ENCODE measurements around the gene AFG3L2. TPM values are rescaled to one million over a fixed set of nuclear protein-coding genes. Genes with fewer than 3 reads are reported as not detected.

The AFG3L2 gene
- total and polyA plus RNA-seq, 2 of the 13 experiments (the other 11 are each of a cell fraction or from before 2014, with no cell fraction given): 28.6 to 86.9 TPM

GRCh38 chr18:12296457-12296856 lies 80.6 kb downstream of the AFG3L2 start:
- intact Hi-C loops (cut with micrococcal nuclease; ENCODE audit: unreplicated experiment) (no loop called here), in situ Hi-C loops (cut with HindIII; ENCODE audit: extremely low pct_ligation_motif_present, low pct_unique_long_range_greater_than_20kb) (no loop called here)
- Histone ChIP-seq H3K4me1 (ENCODE audit: insufficient read depth, low read length) (peaks cover 1% of the 10 kb centered on the region; the same call in 1 of the 2 replicates), H3K9ac (ENCODE audit: insufficient read depth, low read depth, low read length) (no peak overlapping the region), H3K36me3 (replicated peaks in 1 of 2; ENCODE audit: control insufficient read depth in 1 of 2, insufficient read depth in 2 of 2, low read length in 2 of 2) (no peaks in the 10 kb centered on the region), H3K27ac (ENCODE audit: extremely low read length, insufficient read depth, low read length) (no peak overlapping the region), H2AFZ (ENCODE audit: low read length) (no peak overlapping the region), H3K9me3 (ENCODE audit: low read length) (no peaks in the 10 kb centered on the region), H3K79me2 (ENCODE audit: insufficient read depth, low read length) (no peaks in the 10 kb centered on the region), H4K20me1 (ENCODE audit: insufficient read depth, low read length) (no peaks in the 10 kb centered on the region), H3K27me3 (ENCODE audit: control insufficient read depth in 1 of 2, insufficient read depth in 2 of 2, low read length in 2 of 2) (peaks cover 3 to 21% of the 10 kb centered on the region in 2 experiments; a peak in 3 of 5 replicates), H3K4me2 (ENCODE audit: low read depth, low read length) (no peak overlapping the region), H3K4me3 (replicated peaks in 1 of 3; ENCODE audit: insufficient read depth in 1 of 3, low read depth in 2 of 3, low read length in 3 of 3) (no peak overlapping the region)
- BruUV-seq (replicated peaks): no TSS peak
- WGBS (ENCODE audit: low lambda C conversion rate): no CpG with 5 or more reads among the region's 1 CpG
- FAIRE-seq: no peak
- ATAC-seq: no peak
- ChIA-PET CTCF (ENCODE audit: low intra/inter-chr PET ratio, low total read pairs) (no interaction called here), POLR2A (no interaction called here)
- no peak for DNase-seq (ENCODE audit: low spot score)
- TF ChIP-seq ZNF30 (CRISPR knock-in tag; IDR thresholded peaks at IDR 0.05) (no peak), ZNF605 (CRISPR knock-in tag; IDR thresholded peaks at IDR 0.05) (no peak), KDM5A (IDR thresholded peaks at IDR 0.05; ENCODE audit: borderline replicate concordance, low read length) (no peak), HNF1A (IDR thresholded peaks at IDR 0.05; ENCODE audit: low read depth) (no peak), HNF1A (CRISPR knock-in tag; IDR thresholded peaks at IDR 0.05; ENCODE audit: borderline replicate concordance) (no peak), SKIL (CRISPR knock-in tag; IDR thresholded peaks at IDR 0.05; ENCODE audit: borderline replicate concordance) (no peak), HIC2 (CRISPR knock-in tag; IDR thresholded peaks at IDR 0.05; ENCODE audit: low read depth) (no peak), PRPF4 (IDR thresholded peaks at IDR 0.05; ENCODE audit: low read depth, low read length, poor library complexity, severe bottlenecking) (no peak), ZSCAN5A (CRISPR knock-in tag; IDR thresholded peaks at IDR 0.05; ENCODE audit: borderline replicate concordance) (no peak)
- TF ChIP-seq, protein P1, sequence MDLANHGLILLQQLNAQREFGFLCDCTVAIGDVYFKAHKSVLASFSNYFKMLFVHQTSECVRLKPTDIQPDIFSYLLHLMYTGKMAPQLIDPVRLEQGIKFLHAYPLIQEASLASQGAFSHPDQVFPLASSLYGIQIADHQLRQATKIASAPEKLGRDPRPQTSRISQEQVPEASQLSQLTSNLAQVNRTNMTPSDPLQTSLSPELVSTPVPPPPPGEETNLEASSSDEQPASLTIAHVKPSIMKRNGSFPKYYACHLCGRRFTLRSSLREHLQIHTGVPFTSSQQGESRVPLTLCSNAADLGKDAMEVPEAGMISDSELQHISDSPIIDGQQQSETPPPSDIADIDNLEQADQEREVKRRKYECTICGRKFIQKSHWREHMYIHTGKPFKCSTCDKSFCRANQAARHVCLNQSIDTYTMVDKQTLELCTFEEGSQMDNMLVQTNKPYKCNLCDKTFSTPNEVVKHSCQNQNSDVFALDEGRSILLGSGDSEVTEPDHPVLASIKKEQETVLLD (CRISPR knock-in tag; IDR thresholded peaks at IDR 0.05; ENCODE audit: low read depth): no peak

All from HepG2 (cell line).